T-cell (primary cell): ENCODE measurements around the gene ANAPC4. TPM values are rescaled to one million over a fixed set of nuclear protein-coding genes. Genes with fewer than 3 reads are reported as not detected.

ENCODE experiments used
- ATAC-seq, 4 experiments: fragments of 200-7000 bp in 3 of 4; fragments of 150-1000 bp in 1 of 4; cut with Tn5 transposase; replicated peaks in 1 of 4; 1 replicate in 3 of 4; 2 replicates in 1 of 4; pipeline ENCODE4 v1.10.0; 2021; ENCODE audit warnings: moderate library complexity in 3 of 4, mild to moderate bottlenecking in 2 of 4, moderate number of reproducible peaks in 1 of 4
- CTCF ChIA-PET, 2 donors: fragments of 300-600 bp; sonication (Branson Sonifier 250); formaldehyde crosslinking; loops; one replicate each; lab custom pipeline; 2022; ENCODE audit warnings: antibody characterized with exemption in 2 of 2; lab: Charles Lee
- POLR2A ChIA-PET, 2 donors: fragments of 300-600 bp; sonication (Branson Sonifier 250); formaldehyde crosslinking; loops; one replicate each; lab custom pipeline; 2022; ENCODE audit warnings: antibody characterized with exemption in 2 of 2; lab: Charles Lee
- DNase-seq, 35 experiments: peaks; one replicate each; pipeline versions ENCODE4 v3.0.0 to v3.0.0-alpha.2; 2013 to 2023
- H3K27ac ChIP-seq: one replicate; pipeline ENCODE4 v1.5.1; 2013; ENCODE audit warnings: low read length
- H3K27me3 ChIP-seq, 2 experiments: replicated peaks in 1 of 2; 1 replicate in 1 of 2; 2 replicates in 1 of 2; pipeline versions ENCODE4 v1.6.1 to v1.7.0; 2013; ENCODE audit warnings: low read length in 1 of 2, mixed read lengths in 1 of 2; ENCODE audit not compliant: control insufficient read depth in 2 of 2, insufficient read depth in 2 of 2; ENCODE audit errors: extremely low read depth in 1 of 2
- H3K36me3 ChIP-seq, 2 donors: 1 replicate in 1 of 2; 2 replicates in 1 of 2; pipeline versions ENCODE4 v1.6.1 to v1.7.0; 2013; ENCODE audit warnings: low read length in 1 of 2; ENCODE audit not compliant: control insufficient read depth in 2 of 2, insufficient read depth in 1 of 2; ENCODE audit errors: extremely low read depth in 1 of 2
- H3K4me1 ChIP-seq, 2 experiments: 1 replicate in 1 of 2; 2 replicates in 1 of 2; pipeline versions ENCODE4 v1.6.1 to v1.7.0; 2013; ENCODE audit warnings: low read length in 2 of 2, mixed read lengths in 1 of 2; ENCODE audit not compliant: insufficient read depth in 2 of 2, control insufficient read depth in 1 of 2; ENCODE audit errors: extremely low read depth in 1 of 2
- H3K4me3 ChIP-seq, 2 donors: 1 replicate in 1 of 2; 2 replicates in 1 of 2; pipeline versions ENCODE4 v1.5.1 to v1.7.0; 2013; ENCODE audit warnings: mild to moderate bottlenecking in 2 of 2, low read length in 1 of 2, moderate library complexity in 1 of 2; ENCODE audit not compliant: control insufficient read depth in 1 of 2; ENCODE audit errors: extremely low read depth in 1 of 2
- H3K9me3 ChIP-seq: 2 replicates; pipeline ENCODE4 v1.7.0; 2013
- H3K27ac Mint-ChIP-seq, 2 donors: one replicate each; pipeline ENCODE4 v1.8.0; 2020 to 2021; ENCODE audit warnings: mild to moderate bottlenecking in 2 of 2, mixed read lengths in 2 of 2
- H3K27me3 Mint-ChIP-seq, 2 donors: one replicate each; pipeline ENCODE4 v1.8.0; 2021 to 2022; ENCODE audit warnings: mixed read lengths in 2 of 2
- H3K36me3 Mint-ChIP-seq: one replicate; pipeline ENCODE4 v1.8.0; 2021; ENCODE audit warnings: mixed read lengths
- H3K4me1 Mint-ChIP-seq, 3 donors: one replicate each; pipeline ENCODE4 v1.8.0; 2020 to 2022; ENCODE audit warnings: mixed read lengths in 3 of 3, mild to moderate bottlenecking in 1 of 3
- H3K4me3 Mint-ChIP-seq, 3 donors: one replicate each; pipeline ENCODE4 v1.8.0; 2020 to 2022; ENCODE audit warnings: mild to moderate bottlenecking in 3 of 3, mixed read lengths in 3 of 3, moderate library complexity in 3 of 3
- H3K9me3 Mint-ChIP-seq, 3 donors: one replicate each; pipeline ENCODE4 v1.8.0; 2020 to 2022; ENCODE audit warnings: mixed read lengths in 3 of 3
- WGBS: methylation state at CpG from one replicate; pipeline ENCODE4 v1.1.5; 2013; ENCODE audit warnings: missing lambda C conversion rate; ENCODE audit not compliant: insufficient coverage; 5-methylcytosine and 5-hydroxymethylcytosine counted together
- total RNA-seq, 35 experiments: library from RNA in 6 of 35; stranded (reverse) in 6 of 35; fragments of 120-200 nt in 1 of 35; gene quantifications; one replicate each; pipeline versions ENCODE4 v1.2.1 to v1.2.4 and lab custom pipeline; 2013 to 2026

Gene ANAPC4
- total RNA-seq, 5 donors from 2014 or later (not counting 1 experiment from before 2014, with no cell fraction given): 40.4 to 56.6 (median 50.5) TPM

- POLR2A ChIA-PET: no interaction called here
- Histone ChIP-seq H3K4me1 (no peaks in the 10 kb centered on the region), H3K4me3 (no peak overlapping the region), H3K9me3 (no peaks in the 10 kb centered on the region), H3K27ac (no peak overlapping the region), H3K27me3 (no peaks in the 10 kb centered on the region), H3K36me3 (no peaks in the 10 kb centered on the region)
- no peak for ATAC-seq
- CTCF ChIA-PET: no interaction called here
- Mint-ChIP-seq H3K9me3 (peaks cover 4 to 5% (median 4%) of the 10 kb centered on the region in 3 donors), H3K4me1 (no peaks in the 10 kb centered on the region), H3K27ac (no peak overlapping the region), H3K36me3 (peaks cover 2% of the 10 kb centered on the region), H3K4me3 (no peak overlapping the region), H3K27me3 (peaks cover 0 to 4% of the 10 kb centered on the region in 2 donors)
- no peak for DNase-seq
- WGBS: 88% methylated on average over 13 of the region's 14 CpGs
Measured at GRCh38 chr4:25433966-25434827, 57.1 kb downstream of the ANAPC4 start.

DNA sequence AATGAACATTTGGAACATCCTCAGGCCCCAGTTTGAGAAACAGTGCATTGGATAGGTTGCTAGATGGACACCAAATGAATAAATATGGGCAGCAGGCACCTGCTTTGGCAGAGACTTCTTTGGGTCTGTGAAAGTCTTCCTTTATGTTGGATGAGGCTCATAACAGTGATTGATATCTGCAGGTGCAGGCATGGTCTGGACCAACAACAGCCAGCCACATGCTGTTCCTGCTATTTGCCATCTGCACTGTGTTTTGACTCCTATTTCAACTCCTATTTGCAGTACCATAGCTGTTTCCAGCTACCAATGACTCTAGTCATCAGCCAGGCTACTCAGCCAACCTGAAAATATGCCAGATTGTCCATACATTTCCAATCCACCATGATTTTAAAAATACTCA lies 60.9 kb downstream of the ANAPC4 start:
- no peak overlapping the region for H3K4me3 ChIP-seq
- no peak for ATAC-seq
- no peaks in the 10 kb centered on the region for H3K36me3 ChIP-seq
- peaks cover 0 to 8% of the 10 kb centered on the region in 2 donors for H3K27me3 Mint-ChIP-seq
- H3K4me1 Mint-ChIP-seq: no peaks in the 10 kb centered on the region
- no peak overlapping the region for H3K27ac Mint-ChIP-seq
- ChIA-PET CTCF (no interaction called here), POLR2A (no interaction called here)
- no peaks in the 10 kb centered on the region for H3K9me3 ChIP-seq
- DNase-seq: no peak
- H3K27me3 ChIP-seq: no peaks in the 10 kb centered on the region
- peaks cover 4 to 10% (median 7%) of the 10 kb centered on the region in 3 donors for H3K9me3 Mint-ChIP-seq
- no peak overlapping the region for H3K4me3 Mint-ChIP-seq
- H3K36me3 Mint-ChIP-seq: peaks cover 2% of the 10 kb centered on the region
- no peaks in the 10 kb centered on the region for H3K4me1 ChIP-seq
- no peak overlapping the region for H3K27ac ChIP-seq

DNA sequence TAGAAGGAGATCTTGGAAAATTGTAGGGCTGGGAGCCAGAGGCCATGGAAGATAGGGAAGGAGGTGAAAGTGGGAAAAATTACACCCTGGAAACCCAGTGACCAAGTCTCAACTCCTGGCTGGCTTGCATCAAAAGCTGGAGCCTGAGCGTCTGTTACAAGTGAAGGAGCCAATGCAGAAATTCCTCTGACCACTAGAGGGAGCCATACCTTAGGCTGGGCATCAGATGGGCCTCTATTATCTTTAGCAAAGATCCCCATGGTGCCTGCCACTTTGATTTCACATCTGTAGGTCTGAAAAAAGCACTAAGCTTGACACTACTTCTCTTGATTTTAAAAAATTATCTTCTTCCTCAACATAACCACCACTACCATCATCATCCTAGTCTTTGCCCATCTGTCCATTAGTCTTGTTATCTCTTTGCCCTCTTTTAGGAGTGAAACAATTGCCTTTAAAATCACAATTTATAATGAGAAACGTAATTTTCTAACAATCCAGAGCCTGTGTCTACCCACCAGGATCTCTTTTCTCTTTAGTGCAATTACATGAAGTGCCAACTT lies 62.9 kb downstream of the ANAPC4 start:
- H3K27me3 ChIP-seq: no peaks in the 10 kb centered on the region
- peaks cover 4 to 10% (median 7%) of the 10 kb centered on the region in 3 donors for H3K9me3 Mint-ChIP-seq
- no peaks in the 10 kb centered on the region for H3K36me3 ChIP-seq
- DNase-seq: peak in 25 of 35 experiments; percentile 4 to 68 (median 17)
- no peak overlapping the region for H3K27ac Mint-ChIP-seq
- WGBS: 0% methylated on average over 1 of the region's 2 CpGs
- H3K4me1 Mint-ChIP-seq: no peaks in the 10 kb centered on the region
- no peaks in the 10 kb centered on the region for H3K4me1 ChIP-seq
- H3K27ac ChIP-seq: no peak overlapping the region
- ATAC-seq: peak in 1 of 4 experiments; percentile 35
- H3K27me3 Mint-ChIP-seq: peaks cover 0 to 8% of the 10 kb centered on the region in 2 donors
- POLR2A ChIA-PET: interaction anchor here in 1 of 2 donors (0.6 kb wide), 1 partner anchor 914 kb away, joined by 5 read pairs; no protein-coding TSS in a partner anchor
- H3K9me3 ChIP-seq: no peaks in the 10 kb centered on the region
- CTCF ChIA-PET: interaction anchor here in 1 of 2 donors (0.7 kb wide), 1 partner anchor 13 kb away, joined by 3 read pairs; no protein-coding TSS in a partner anchor
- no peak overlapping the region for H3K4me3 ChIP-seq
- H3K4me3 Mint-ChIP-seq: no peak overlapping the region
- peaks cover 2% of the 10 kb centered on the region for H3K36me3 Mint-ChIP-seq

- H3K27me3 ChIP-seq: no peaks in the 10 kb centered on the region
- Mint-ChIP-seq H3K4me1 (no peaks in the 10 kb centered on the region), H3K27ac (no peak overlapping the region), H3K36me3 (peaks cover 2% of the 10 kb centered on the region), H3K4me3 (no peak overlapping the region), H3K9me3 (peaks cover 4 to 10% (median 7%) of the 10 kb centered on the region in 3 donors), H3K27me3 (peaks cover 0 to 8% of the 10 kb centered on the region in 2 donors)
- DNase-seq: no peak
- POLR2A ChIA-PET: no interaction called here
- no peaks in the 10 kb centered on the region for H3K9me3 ChIP-seq
- CTCF ChIA-PET: interaction anchor here in 1 of 2 donors (0.7 kb wide), 1 partner anchor 13 kb away, joined by 3 read pairs; no protein-coding TSS in a partner anchor
- WGBS: no CpG with 5 or more reads among the region's 8 CpGs
- H3K4me3 ChIP-seq: no peak overlapping the region
- H3K4me1 ChIP-seq: no peaks in the 10 kb centered on the region
- H3K36me3 ChIP-seq: no peaks in the 10 kb centered on the region
- ATAC-seq: no peak
- H3K27ac ChIP-seq: no peak overlapping the region
Measured at GRCh38 chr4:25440478-25441030, 63.5 kb downstream of the ANAPC4 start.

DNA sequence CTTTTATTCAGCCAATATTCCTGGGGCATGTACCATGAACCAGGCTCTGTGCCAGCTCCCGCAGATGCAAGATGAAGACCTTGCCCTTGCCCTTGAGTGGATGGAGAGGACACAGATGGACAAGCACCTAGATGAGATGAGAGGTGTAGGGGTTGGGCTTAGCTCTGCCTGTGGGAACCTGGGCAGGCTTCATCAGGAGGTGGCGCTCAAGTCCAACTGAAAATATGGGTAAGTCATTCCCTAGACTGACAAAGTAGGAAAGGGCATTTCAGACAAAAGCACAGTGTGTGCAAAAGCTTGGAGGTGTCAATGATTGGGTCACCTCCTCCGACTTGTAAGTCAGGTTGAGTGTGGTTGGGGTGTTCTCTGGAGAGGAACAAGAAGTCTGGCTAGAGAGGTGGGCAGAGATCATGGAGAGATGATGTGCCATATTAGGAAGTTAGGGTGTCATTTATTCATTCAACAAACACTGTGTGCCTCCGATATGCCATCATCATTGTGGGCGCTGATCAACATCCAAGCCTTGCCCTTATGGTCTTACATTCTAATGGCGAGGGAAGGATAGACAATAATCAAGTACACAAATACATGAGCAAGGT lies 64.6 kb downstream of the ANAPC4 start:
- 31% methylated on average over 2 of the region's 6 CpGs for WGBS
- H3K27me3 ChIP-seq: no peaks in the 10 kb centered on the region
- Mint-ChIP-seq H3K9me3 (peaks cover 4 to 10% (median 7%) of the 10 kb centered on the region in 3 donors), H3K4me3 (no peak overlapping the region), H3K27me3 (peaks cover 0 to 8% of the 10 kb centered on the region in 2 donors), H3K36me3 (peaks cover 7% of the 10 kb centered on the region), H3K27ac (no peak overlapping the region), H3K4me1 (no peaks in the 10 kb centered on the region)
- no peaks in the 10 kb centered on the region for H3K36me3 ChIP-seq
- no peak overlapping the region for H3K4me3 ChIP-seq
- DNase-seq (peak in 1 of 35 experiments; percentile 3), ATAC-seq (no peak)
- H3K4me1 ChIP-seq: no peaks in the 10 kb centered on the region
- ChIA-PET POLR2A (no interaction called here), CTCF (no interaction called here)
- no peak overlapping the region for H3K27ac ChIP-seq
- H3K9me3 ChIP-seq: no peaks in the 10 kb centered on the region

DNA sequence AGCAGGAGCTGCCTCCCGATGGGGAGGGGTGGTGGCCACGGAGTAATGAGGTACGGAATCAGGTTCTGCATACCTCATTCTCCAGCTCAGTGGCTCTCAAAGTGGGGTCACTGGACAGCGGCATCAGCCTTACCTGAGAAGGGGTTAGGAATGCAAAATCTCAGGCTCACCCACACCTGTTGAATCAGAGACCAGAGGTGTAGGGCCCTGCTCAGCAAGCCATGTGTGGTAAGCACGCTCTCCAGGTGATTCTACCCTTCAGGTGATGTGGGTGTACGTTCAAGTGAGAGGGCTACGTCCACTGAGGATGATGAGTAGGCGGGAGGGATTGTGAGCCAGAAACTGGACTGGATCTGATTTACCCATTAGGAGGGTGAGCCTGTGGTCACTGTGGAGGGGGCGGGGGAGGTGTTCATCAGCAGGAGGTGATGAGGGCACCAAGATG lies 65.8 kb downstream of the ANAPC4 start:
- no peak overlapping the region for H3K4me3 ChIP-seq
- peaks cover 0 to 8% of the 10 kb centered on the region in 2 donors for H3K27me3 Mint-ChIP-seq
- peaks cover 4 to 10% (median 7%) of the 10 kb centered on the region in 3 donors for H3K9me3 Mint-ChIP-seq
- no peak for DNase-seq
- POLR2A ChIA-PET: no interaction called here
- no peaks in the 10 kb centered on the region for H3K27me3 ChIP-seq
- H3K4me3 Mint-ChIP-seq: no peak overlapping the region
- peaks cover 7% of the 10 kb centered on the region for H3K36me3 Mint-ChIP-seq
- H3K27ac ChIP-seq: no peak overlapping the region
- H3K4me1 Mint-ChIP-seq: no peaks in the 10 kb centered on the region
- H3K36me3 ChIP-seq: no peaks in the 10 kb centered on the region
- CTCF ChIA-PET: no interaction called here
- H3K27ac Mint-ChIP-seq: no peak overlapping the region
- no peak for ATAC-seq
- no peaks in the 10 kb centered on the region for H3K4me1 ChIP-seq
- 80% methylated on average over 9 of the region's 9 CpGs for WGBS
- no peaks in the 10 kb centered on the region for H3K9me3 ChIP-seq
